Stimulated activated CD4-positive, alpha-beta T cell treated with anti-CD3 and anti-CD28 coated beads, Interleukin-4, amount 100 ng/mL, for 24 hours (primary cell): ENCODE measurements around the gene KAZN.

Source experiments
- DNase-seq: peaks from one replicate; pipeline ENCODE4 v3.0.0-alpha.2; 2020

KAZN gene

DNA sequence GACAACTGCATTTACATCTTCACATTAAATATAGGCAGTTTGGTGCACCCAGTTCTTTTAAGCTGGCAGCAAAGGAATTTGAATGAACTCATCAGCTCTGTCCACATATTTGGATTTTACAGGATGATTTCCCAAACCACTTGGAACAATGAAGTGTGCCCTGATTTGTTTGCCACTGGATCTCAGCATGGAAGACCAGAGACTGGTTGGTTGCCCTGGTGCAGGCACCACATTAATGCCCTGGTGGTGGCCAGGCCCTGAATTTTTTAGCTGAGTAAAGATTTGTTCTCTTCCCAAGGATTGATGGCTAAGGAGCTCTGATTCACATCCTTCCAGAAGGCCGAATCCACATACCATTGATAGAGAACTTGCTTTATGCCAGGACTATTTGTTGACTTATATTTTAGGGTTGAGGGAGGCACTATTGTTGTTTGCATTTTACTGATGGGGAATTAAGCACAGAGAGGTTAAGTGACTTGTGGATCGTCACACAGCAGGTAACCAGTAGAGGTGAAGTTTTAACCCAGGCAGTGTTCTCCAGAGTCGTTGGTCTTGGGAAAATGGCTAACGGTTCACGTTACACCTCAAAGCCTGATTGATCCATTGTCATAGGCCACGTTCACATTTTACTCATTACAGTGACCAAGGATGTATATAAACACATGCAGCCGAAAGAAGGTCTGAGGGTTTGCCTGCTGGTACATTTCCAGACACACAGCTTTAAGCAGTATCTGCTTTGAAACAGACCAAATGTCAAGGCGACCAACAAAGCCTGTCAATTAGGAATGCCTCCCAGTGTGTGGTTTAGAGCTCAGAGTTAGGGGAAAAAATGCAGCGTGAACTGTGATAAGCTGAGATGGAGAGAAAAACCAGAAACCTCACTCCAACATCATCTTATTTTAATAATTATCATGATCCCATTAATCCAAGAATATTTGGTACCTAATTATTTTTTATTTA lies 50.7 kb downstream of the KAZN start:
- DNase-seq = no peak

- DNase-seq = no peak
Measured at GRCh38 chr1:14649976-14650375, 51.5 kb downstream of the KAZN start.

DNA sequence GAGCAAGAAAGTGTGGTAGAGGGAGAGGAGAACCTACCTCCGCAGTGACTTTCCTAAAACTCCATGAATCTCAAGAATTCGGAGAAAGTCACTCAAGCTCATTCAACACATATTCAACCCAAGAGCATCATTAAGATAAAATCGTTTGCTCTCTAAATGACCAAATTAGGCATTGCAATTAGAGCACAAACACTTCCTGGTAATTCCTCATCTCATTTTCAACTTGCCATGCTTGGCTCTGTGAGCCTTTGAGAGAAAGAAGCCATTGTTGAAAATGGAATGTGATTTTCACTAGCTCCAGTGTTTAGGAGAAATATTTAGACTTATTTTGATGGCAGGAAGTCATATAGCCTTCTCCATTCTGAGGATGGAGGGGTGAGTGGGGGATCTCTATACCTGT lies 52.5 kb downstream of the KAZN start:
- no peak for DNase-seq

- no peak for DNase-seq
Measured at GRCh38 chr1:14652840-14653239, 54.4 kb downstream of the KAZN start.

DNA sequence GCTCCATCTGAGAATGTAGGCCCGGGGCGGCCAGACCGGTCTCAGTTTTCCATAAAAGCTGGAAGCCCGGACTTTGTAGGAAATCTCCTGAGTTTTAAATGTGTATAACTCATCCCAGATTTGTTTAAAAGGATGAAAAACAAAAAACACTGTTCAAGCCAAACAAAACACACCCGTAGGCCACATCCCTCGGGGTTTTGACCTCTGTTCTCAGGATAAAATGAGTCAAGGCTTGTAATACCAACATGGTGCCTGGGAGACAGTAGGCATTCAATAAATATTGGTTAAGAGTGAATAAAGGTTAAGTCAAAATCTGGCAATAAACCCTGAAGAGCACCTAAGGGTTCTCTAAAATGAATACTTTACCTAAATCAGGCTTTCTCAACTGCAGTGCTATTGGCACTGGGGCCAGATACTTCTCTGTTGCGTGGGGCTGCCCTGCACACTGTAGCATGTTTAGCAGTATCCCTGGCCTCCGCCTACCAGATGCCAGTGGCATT lies 55.0 kb downstream of the KAZN start:
- DNase-seq = no peak

GRCh38 chr1:14654554-14654953 lies 56.1 kb downstream of the KAZN start:
- no peak for DNase-seq

- no peak for DNase-seq
Measured at GRCh38 chr1:14655385-14655784, 56.9 kb downstream of the KAZN start.

GRCh38 chr1:14656384-14656937 lies 58.0 kb downstream of the KAZN start:
- no peak for DNase-seq

GRCh38 chr1:14658642-14659041 lies 60.2 kb downstream of the KAZN start:
- DNase-seq = no peak

- no peak for DNase-seq
Measured at GRCh38 chr1:14659913-14660312, 61.4 kb downstream of the KAZN start.

- DNase-seq = no peak
Measured at GRCh38 chr1:14660801-14661200, 62.3 kb downstream of the KAZN start.

- no peak for DNase-seq
Measured at GRCh38 chr1:14661222-14661621, 62.7 kb downstream of the KAZN start.

- DNase-seq = no peak
Measured at GRCh38 chr1:14662116-14662515, 63.6 kb downstream of the KAZN start.

GRCh38 chr1:14663773-14664172 lies 65.3 kb downstream of the KAZN start:
- DNase-seq = no peak

DNA sequence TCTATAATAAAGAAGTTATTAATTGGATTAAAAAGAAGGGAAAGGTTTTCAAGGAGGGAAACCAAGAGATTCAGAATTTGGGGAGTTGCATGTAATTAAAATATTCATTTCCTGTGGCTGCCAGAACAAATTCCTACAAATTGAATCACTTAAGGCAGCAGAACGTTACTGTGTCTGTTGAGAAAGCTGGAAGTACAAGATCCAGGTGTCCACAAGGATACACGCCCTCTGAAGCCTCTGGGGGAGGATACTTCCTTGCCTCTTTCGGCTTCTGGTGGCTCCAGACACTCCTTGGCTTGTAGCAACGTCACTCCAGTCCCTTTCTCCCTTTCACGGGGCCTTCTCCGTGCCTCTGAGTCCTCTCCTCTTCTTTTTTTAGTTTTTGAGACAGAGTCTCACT lies 67.9 kb downstream of the KAZN start:
- DNase-seq = no peak

DNA sequence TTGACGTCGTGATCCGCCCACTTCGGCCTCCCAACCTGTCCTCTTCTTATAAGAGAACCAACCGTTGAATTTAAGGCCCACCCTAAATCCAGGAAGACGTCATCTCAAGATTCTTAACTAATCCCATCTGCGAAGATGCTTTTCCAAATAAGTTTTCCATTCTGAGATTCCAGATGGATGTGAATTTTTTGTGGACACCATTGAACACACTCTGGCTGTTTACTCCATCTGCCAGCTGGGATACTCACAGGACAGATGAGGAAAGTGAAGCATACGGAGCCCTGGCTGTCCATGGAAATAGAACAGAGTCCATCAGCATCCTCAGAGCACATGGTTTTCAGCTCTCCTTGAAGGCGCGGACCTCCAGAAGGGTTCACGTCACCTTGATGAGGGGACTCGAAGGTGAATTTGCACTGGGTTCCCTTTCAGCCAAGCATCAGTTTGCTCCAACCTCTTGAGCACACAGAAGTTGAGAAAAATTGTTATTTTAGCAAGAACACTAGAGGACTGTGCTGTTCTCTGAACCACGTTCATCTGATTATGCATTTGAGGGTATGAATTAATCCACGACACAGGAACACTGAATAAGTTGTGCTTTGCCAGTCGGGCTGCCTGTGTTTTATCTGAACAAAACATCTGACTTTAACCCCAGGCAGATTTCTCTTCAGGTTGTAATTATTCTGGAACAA lies 68.6 kb downstream of the KAZN start:
- no peak for DNase-seq

- DNase-seq = no peak
Measured at GRCh38 chr1:14667651-14667984, 69.1 kb downstream of the KAZN start.

GRCh38 chr1:14668538-14668937 lies 70.1 kb downstream of the KAZN start:
- no peak for DNase-seq

- DNase-seq = no peak
Measured at GRCh38 chr1:14672005-14672404, 73.5 kb downstream of the KAZN start.

DNA sequence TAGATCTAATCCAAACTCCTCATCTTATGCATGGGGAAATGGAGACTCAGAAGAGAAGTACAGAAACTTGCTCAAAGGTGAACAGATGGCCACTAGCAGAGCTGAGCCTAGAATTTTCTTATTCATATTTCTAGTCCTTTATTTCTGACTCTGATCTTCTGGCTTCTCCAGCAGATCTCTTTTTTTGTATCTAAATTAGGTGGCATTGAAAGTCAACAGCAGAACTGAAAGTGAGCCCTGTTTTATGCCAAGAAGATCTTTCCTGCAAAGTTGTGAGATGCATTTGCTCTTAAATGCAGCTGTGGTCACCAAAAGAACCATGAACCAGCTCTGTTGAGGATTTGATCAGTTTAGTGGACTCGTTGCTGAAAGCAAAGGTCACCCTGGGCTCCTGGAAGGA lies 75.5 kb downstream of the KAZN start:
- no peak for DNase-seq

- no peak for DNase-seq
Measured at GRCh38 chr1:14676400-14676799, 77.9 kb downstream of the KAZN start.

DNA sequence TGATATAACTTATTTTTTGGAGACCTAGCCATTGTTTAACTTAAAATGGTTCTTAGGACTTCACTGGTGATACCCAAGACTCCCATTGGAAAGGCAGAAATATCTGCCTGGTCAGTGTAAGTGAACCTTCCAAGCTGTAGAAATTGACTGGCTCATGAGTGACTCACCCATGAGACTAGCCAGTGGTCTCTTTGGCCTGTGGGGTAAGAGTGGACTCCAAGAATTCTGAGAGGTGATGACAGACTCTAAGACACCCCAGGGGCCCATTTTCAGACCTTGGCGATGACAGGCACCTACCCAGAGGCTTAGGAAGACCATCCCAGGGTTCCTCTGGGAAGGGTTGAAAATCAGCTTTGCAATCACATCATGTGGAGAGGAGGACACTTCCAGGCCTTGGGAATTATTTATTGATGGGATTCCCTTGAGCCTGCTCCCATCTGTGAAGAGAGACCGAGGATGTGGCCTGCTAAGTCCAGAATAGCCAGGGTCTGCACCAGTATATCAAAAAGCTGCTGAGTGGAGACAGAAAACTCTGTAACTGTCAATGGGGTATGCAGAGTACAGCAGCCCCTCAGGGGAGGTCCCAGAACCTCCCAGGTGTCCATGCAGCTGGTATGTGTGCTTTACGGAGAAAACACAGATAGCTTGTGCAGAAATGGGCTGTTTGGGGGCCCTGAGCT lies 78.9 kb downstream of the KAZN start:
- no peak for DNase-seq

DNA sequence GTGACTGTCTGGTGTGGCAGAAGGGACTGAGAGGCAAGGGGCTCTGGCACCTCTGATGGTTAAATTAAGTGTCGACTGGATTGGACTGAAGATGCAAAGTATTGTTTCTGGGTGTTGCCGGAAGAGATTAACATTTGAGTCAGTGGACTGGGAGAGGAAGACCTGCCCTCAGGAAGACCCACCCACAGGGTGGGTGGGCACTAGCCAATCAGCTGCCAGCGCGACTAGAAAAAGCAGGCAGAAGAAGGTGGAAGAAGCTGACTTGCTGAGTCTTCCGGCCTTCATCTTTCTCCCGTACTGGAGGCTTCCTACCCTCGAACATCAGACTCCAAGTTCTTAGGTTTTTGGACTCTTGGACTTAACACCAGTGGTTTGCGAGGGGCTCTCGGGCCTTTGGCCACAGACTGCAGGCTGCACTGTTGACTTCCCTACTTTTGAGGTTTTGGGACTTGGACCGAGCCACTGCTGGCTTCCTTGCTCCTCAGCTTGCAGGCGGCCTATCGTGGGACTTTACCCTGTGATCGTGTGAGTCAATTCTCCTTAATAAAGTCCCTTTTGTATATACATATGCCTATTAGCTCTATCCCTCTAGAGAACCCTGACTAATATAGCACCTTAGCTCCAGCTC lies 79.6 kb downstream of the KAZN start:
- no peak for DNase-seq
